T-helper 2 cell treated with Interferon-gamma antibody and Interleukin-4, amounts not matched to agents 100 ng/mL and 5 ng/mL, for 36 hours (primary cell): ENCODE results near the gene NUMA1. TPM values are rescaled to one million over a fixed set of nuclear protein-coding genes. Genes with fewer than 3 reads are reported as not detected.

Source experiments
- intact Hi-C: fragments of 100-400 bp; cut with micrococcal nuclease; formaldehyde crosslinking; loops from one replicate; pipeline ENCODE4 v1.15.1; 2023
- total RNA-seq: library from RNA; stranded (reverse); gene quantifications from 2 replicates; pipeline ENCODE4 v1.2.3, GENCODE V29; 2022

NUMA1 gene
- total RNA-seq, 1 donor from 2014 or later = 174 TPM

GRCh38 chr11:72030472-72031045 lies 49.8 kb downstream of the NUMA1 start:
- intact Hi-C loops = no loop called here

- intact Hi-C loops = no loop called here
Measured at GRCh38 chr11:72026090-72026489, 54.3 kb downstream of the NUMA1 start.

- intact Hi-C loops = loop anchor here (2.0 kb wide), 1 partner anchor 407 kb away; no protein-coding TSS in a partner anchor
Measured at GRCh38 chr11:72024069-72024754, 56.1 kb downstream of the NUMA1 start.

- intact Hi-C loops = no loop called here
Measured at GRCh38 chr11:72023335-72023734, 57.0 kb downstream of the NUMA1 start.

- intact Hi-C loops = no loop called here
Measured at GRCh38 chr11:72018171-72018570, 62.2 kb downstream of the NUMA1 start.

GRCh38 chr11:72015511-72016061 lies 64.8 kb downstream of the NUMA1 start:
- intact Hi-C loops = no loop called here

- intact Hi-C loops = no loop called here
Measured at GRCh38 chr11:72014761-72015320, 65.5 kb downstream of the NUMA1 start.

GRCh38 chr11:72013765-72014711 lies 66.3 kb downstream of the NUMA1 start:
- intact Hi-C loops = no loop called here

- intact Hi-C loops = no loop called here
Measured at GRCh38 chr11:72012897-72013721, 67.2 kb downstream of the NUMA1 start.

GRCh38 chr11:72012091-72012630 lies 68.2 kb downstream of the NUMA1 start:
- intact Hi-C loops = no loop called here

- intact Hi-C loops = no loop called here
Measured at GRCh38 chr11:72010529-72011233, 69.7 kb downstream of the NUMA1 start.

GRCh38 chr11:72009156-72009555 lies 71.2 kb downstream of the NUMA1 start:
- intact Hi-C loops = no loop called here

GRCh38 chr11:72008728-72009127 lies 71.6 kb downstream of the NUMA1 start:
- intact Hi-C loops = no loop called here

GRCh38 chr11:72007587-72007986 lies 72.8 kb downstream of the NUMA1 start:
- intact Hi-C loops = no loop called here

- intact Hi-C loops = no loop called here
Measured at GRCh38 chr11:72007089-72007476, 73.3 kb downstream of the NUMA1 start.

- intact Hi-C loops = no loop called here
Measured at GRCh38 chr11:72006309-72007088, 73.8 kb downstream of the NUMA1 start.

- intact Hi-C loops = no loop called here
Measured at GRCh38 chr11:72005347-72006260, 74.7 kb downstream of the NUMA1 start.
